NK-92 treated with Interleukin-12 subunit alpha and Interleukin-12 subunit beta, amount 100 ng/mL, for 24 hours (cell line): Measurements from ENCODE around the gene VENTX.

Experiments
- DNase-seq: peaks from one replicate; lab custom pipeline; 2025; lab: John Stamatoyannopoulos, UW

Gene VENTX

GRCh38 chr10:133235265-133235855 is 2.3 kb upstream of the VENTX start:
- DNase-seq, result no peak

GRCh38 chr10:133235932-133236331 is 1.7 kb upstream of the VENTX start:
- DNase-seq, result no peak

GRCh38 chr10:133236401-133237240 is 1.0 kb upstream of the VENTX start:
- no peak for DNase-seq

- DNase-seq, result no peak
Measured at GRCh38 chr10:133237241-133237587, 441 bp upstream of the VENTX start.

GRCh38 chr10:133238466-133238804 is 780 bp downstream of the VENTX start:
- DNase-seq, result no peak

GRCh38 chr10:133239990-133240389 is 2.3 kb downstream of the VENTX start:
- no peak for DNase-seq

- DNase-seq, result no peak
Measured at GRCh38 chr10:133241501-133242205, 4.0 kb downstream of the VENTX start.

GRCh38 chr10:133242611-133243356 is 5.1 kb downstream of the VENTX start:
- DNase-seq, result no peak

- DNase-seq, result no peak
Measured at GRCh38 chr10:133243593-133243992, 5.9 kb downstream of the VENTX start.

- no peak for DNase-seq
Measured at GRCh38 chr10:133245439-133246235, 8.0 kb downstream of the VENTX start.

GRCh38 chr10:133246236-133246626 is 8.6 kb downstream of the VENTX start:
- DNase-seq, result no peak

- no peak for DNase-seq
Measured at GRCh38 chr10:133247681-133248333, 10.2 kb downstream of the VENTX start.

- no peak for DNase-seq
Measured at GRCh38 chr10:133248334-133248715, 10.7 kb downstream of the VENTX start.

- no peak for DNase-seq
Measured at GRCh38 chr10:133249094-133249780, 11.6 kb downstream of the VENTX start.

- no peak for DNase-seq
Measured at GRCh38 chr10:133249975-133250754, 12.5 kb downstream of the VENTX start.

GRCh38 chr10:133251388-133252222 is 13.9 kb downstream of the VENTX start:
- DNase-seq, result no peak

GRCh38 chr10:133252223-133252552 is 14.5 kb downstream of the VENTX start:
- DNase-seq, result no peak

GRCh38 chr10:133253361-133253955 is 15.8 kb downstream of the VENTX start:
- no peak for DNase-seq
